ENCODE measurements around the gene TRMT10B.

The TRMT10B gene

DNA sequence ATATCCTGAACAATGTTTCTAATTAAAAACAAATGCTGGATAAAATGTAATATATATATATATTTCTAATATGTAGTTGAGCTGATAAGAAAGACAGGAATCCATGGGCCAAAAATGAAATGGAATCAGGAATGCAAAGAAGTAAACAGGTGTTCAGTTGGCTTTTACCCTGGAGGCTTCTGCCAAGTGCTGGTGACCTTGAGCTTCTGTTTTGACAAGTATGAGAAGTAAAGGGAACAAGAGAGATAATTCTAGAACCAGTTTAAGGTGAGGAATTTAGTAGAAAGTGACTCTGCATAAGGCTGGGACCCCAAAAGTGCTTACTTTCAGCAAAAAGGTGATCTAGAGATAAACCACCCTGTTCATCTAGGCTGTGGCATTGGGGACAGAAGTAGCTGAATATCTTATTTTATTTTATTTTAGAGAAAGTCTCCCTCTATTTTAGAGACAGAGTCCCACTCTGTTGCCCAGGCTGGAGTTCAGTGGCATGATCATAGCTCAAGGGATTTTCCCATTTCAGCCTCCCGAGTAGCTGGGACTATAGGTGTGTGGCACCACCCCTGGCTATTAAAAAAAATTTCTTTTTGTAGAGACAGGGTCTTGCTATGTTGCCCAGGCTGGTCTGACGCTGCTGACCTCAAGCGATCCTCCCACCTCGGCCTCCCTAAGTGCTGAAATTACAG is 74.0 kb downstream of the TRMT10B start:
- intact Hi-C loops (cut with DNase I): no loop called here
- no peak for DNase-seq
